Muscle layer of duodenum (tissue), 2 donors: ENCODE results near the gene CD7.

Experiments
- H3K27ac ChIP-seq: one replicate; pipeline ENCODE4 v1.7.0; 2013; ENCODE audit warnings: mild to moderate bottlenecking, low read length
- H3K27me3 ChIP-seq: one replicate; pipeline ENCODE4 v1.7.0; 2013; ENCODE audit warnings: low read depth, mild to moderate bottlenecking, control low read depth, low read length
- H3K36me3 ChIP-seq, 2 donors: one replicate each; pipeline ENCODE4 v1.7.0; 2013; ENCODE audit warnings: low read length in 2 of 2, control low read depth in 1 of 2, mild to moderate bottlenecking in 1 of 2; ENCODE audit not compliant: insufficient read depth in 2 of 2, control insufficient read depth in 1 of 2
- H3K4me1 ChIP-seq, 2 donors: one replicate each; pipeline ENCODE4 v1.7.0; 2013; ENCODE audit warnings: low read length in 2 of 2, mild to moderate bottlenecking in 2 of 2, control low read depth in 1 of 2, moderate library complexity in 1 of 2; ENCODE audit not compliant: insufficient read depth in 2 of 2, control insufficient read depth in 1 of 2
- H3K4me3 ChIP-seq, 2 donors: one replicate each; pipeline ENCODE4 v1.7.0; 2013; ENCODE audit warnings: low read length in 2 of 2, low read depth in 1 of 2, mild to moderate bottlenecking in 1 of 2
- H3K9me3 ChIP-seq, 2 donors: one replicate each; pipeline ENCODE4 v1.7.0; 2013; ENCODE audit warnings: low read length in 2 of 2, control low read depth in 1 of 2, mild to moderate bottlenecking in 1 of 2; ENCODE audit not compliant: control insufficient read depth in 1 of 2
- donor health status: healthy.

Gene CD7

DNA sequence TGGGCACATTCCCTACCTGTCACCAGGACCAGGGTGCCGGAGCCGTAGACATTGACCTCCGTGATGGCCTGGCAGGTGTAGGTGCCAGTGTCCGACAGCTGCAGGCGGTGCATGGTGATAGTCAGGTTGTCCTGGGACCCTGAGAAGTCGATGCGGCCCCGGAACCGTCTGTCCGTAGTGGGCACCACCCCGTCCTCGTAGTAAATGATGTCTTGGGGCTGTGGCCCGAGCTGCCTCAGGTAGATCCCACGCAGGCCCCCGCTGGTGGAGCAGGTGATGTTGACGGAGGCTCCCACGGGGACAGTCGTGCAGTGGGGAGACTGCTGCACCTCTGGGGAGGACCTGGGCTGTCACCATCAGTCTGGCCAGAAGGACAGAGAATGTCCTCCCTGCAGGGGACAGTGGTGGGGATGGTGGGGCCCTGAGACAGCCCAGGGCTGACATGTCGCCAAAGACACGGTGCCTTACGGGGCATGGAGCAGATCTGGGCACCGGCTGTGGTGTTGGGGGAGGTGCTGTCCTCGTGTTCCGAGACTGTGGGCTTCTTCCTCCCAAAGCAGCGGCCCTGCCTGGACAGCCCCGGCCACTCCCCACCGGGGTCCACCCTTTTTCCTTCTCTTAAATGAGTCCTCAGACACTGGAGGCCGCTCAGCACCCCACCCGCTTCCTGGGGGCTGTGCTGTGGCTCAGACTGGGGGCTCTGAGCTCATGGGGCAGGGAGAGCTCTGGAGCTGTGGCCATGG, 586 bp downstream of the CD7 start:
- Histone ChIP-seq H3K4me1 (peaks cover 0 to 20% of the 10 kb centered on the region in 2 donors), H3K4me3 (no peak overlapping the region), H3K27ac (no peak overlapping the region), H3K36me3 (no peaks in the 10 kb centered on the region), H3K9me3 (no peaks in the 10 kb centered on the region), H3K27me3 (peaks cover 14% of the 10 kb centered on the region)

DNA sequence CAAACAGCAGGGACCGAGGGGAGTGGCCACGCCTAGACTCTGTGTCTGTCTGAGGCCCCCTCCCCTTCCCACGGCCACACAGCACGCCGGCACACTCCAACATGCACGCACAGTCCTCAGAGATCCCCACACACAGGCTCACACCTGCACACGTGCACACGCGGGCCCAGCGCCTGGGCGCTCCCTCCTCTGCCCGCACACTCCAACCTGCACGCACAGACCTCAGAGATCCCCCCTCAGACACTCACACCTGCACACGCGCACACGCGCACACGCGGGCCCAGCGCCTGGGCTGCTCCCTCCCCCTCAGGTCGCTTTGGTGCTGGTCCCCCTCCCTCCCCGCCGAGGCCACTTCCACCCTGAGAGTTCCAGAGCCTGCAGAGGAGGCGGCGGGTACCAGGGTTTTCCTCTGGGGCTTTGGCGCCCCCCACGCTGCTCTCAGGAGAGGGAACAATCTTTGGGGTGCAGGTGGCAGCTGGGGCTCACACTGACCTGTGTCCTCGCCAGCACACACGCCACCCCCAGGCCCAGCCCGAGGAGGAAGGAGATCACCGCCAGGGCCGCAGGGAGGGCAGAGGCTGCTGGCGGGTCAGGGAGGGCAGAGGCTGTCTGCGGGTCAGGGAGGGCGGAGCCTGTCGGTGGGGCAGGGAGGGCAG, 1.6 kb downstream of the CD7 start:
- H3K27me3 ChIP-seq, result peaks cover 14% of the 10 kb centered on the region
- H3K27ac ChIP-seq, result no peak overlapping the region
- peaks cover 0 to 11% of the 10 kb centered on the region in 2 donors for H3K4me1 ChIP-seq
- H3K9me3 ChIP-seq, result no peaks in the 10 kb centered on the region
- H3K36me3 ChIP-seq, result no peaks in the 10 kb centered on the region
- peak overlapping the region in 1 of 2 donors; percentile 32 for H3K4me3 ChIP-seq

DNA sequence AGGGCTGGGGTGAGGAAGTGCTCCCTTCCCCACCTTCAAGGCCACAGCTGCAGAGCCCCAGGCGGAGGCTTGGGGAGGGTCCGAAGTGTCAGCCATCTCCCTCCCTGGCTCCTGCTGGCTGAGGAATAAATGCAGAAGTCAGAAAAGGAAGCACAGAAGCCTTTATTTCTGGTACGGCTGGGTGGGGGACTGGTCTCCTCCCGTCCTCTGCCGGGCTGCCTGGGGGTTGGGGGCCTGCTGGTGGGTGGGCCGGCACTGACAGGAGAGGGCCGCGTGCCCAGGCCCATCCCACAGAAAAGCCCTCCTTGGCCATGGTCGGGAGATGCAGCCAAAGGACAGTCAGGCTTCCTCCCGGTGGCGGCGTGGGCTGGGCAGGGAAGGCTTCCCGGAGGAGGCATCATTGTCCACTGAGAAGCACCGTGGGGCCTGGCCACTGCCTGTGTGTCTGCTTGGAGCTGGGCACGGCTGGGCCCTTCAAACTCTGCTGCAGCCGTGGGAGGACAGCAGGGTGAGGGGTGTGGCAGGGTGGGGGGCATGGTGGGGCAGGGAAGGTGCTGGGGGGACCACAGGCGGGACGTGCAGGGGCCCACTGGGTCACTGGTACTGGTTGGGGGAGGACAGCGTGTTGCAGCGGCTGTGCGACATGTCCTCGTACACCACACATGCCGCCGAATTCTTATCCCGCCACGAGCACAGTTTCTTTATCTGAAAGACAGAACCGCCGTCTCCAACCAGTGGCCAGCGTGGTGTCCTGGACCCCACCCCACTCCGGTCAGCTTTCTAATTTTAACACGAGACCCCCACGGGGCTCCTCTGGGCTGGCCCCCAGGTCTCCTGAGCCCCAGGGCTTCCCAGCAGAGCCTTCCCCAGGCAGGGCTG, 2.4 kb downstream of the CD7 start:
- H3K4me3 ChIP-seq, result no peak overlapping the region

DNA sequence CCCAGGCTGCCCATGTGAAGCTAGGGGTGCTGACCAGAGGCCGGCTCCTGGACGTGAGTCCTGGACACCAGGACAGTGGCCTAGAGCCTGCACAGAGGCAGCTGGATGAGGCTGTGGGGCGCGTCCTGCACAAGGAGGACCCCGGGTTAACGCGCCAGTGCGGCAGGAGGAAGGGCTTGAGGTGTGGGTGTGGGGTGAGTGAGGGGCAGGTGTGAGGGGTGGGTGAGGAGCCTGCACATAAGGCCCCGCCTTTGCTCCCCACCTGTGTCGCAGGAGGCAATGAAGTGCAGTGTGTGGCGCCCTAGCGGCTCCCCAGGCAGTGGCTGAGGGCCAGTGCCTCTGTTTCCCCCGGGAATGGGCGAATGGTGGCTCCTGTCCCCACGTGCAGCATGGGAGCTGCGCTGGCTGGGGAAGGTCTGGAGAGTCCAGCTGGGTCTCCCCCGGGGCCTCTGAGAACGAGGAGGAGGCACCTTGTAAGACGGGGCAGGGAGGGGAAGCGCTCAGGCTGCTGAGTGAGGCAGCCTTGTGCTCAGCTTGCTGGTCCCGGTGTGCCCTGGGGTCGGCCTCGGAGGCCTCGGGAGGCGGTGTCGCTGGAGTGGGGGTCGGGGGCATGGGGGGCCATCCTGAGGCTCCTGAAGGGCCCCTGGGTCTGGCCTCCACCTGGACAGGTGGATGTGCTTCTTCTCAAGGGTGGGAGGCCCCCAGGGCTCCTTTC, 3.2 kb downstream of the CD7 start:
- peaks cover 14% of the 10 kb centered on the region for H3K27me3 ChIP-seq
- no peak overlapping the region for H3K27ac ChIP-seq

More for the DNA sequence above, 2.4 kb downstream of the CD7 start:
- H3K4me1 ChIP-seq, result peaks cover 0 to 11% of the 10 kb centered on the region in 2 donors
- no peaks in the 10 kb centered on the region for H3K36me3 ChIP-seq
- H3K9me3 ChIP-seq, result no peaks in the 10 kb centered on the region
- peaks cover 14% of the 10 kb centered on the region for H3K27me3 ChIP-seq
- H3K27ac ChIP-seq, result no peak overlapping the region

DNA sequence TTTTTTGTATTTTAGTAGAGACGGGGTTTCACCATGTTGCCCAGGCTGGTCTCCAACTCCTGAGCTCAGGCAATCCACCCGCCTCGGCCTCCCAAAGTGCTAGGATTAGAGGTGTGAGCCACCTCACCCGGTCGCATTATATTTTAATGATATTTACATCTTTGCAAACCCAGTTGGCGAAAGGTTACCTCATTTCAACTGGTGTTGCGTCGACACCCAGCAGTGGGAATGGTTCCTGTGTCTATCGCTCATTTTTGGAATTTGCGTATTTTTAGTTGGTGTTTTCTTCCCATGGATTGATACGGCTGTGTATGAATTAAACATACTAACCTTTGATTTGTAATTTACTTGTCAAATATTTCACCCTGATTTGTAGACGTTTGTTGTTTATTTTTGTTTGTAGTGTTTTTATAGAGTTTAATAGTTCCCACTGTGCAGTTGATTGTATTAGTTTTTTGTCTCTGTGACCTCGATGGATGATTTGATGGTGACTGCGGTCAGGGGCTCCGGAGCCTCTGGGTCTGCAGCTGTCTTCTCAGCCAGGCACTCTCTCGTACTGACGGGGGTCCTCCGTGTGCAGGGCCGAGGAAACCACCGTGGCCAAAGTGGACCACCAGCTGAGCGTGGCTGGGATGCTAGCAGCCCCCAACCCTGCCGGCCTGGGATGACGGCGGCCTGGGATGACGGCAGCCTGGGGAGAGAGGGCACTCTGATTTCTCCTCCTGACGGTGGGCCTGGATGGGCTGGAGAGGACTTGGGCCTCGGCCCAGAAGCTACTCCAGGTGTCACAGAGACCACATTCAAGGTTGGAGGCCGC, 4.0 kb downstream of the CD7 start:
- Histone ChIP-seq H3K27me3 (peaks cover 14% of the 10 kb centered on the region), H3K4me1 (peaks cover 0 to 11% of the 10 kb centered on the region in 2 donors), H3K9me3 (no peaks in the 10 kb centered on the region), H3K4me3 (no peak overlapping the region), H3K27ac (no peak overlapping the region), H3K36me3 (no peaks in the 10 kb centered on the region)

More for the DNA sequence above, 3.2 kb downstream of the CD7 start:
- Histone ChIP-seq H3K9me3 (no peaks in the 10 kb centered on the region), H3K4me3 (no peak overlapping the region), H3K4me1 (peaks cover 0 to 11% of the 10 kb centered on the region in 2 donors), H3K36me3 (no peaks in the 10 kb centered on the region)

DNA sequence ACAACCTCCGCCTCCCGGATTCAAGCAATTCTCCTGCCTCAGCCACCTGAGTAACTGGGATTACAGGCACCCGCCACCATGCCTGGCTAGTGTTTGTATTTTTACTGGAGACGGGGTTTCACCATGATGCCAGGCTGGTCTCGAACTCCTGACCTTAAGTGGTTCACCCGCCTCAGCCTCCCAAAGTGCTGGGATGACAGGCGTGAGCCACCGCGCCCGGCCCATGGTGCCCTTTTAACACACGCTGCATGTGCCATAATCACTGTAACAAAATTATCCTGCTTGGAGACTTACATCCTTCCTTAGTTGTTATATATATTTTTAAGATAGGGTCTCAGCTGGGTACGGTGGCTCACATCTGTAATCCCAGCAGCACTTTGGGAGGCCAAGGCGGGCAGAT, 5.4 kb downstream of the CD7 start:
- H3K4me1 ChIP-seq, result peaks cover 0 to 11% of the 10 kb centered on the region in 2 donors
- H3K4me3 ChIP-seq, result no peak overlapping the region
- no peaks in the 10 kb centered on the region for H3K36me3 ChIP-seq
- peaks cover 14% of the 10 kb centered on the region for H3K27me3 ChIP-seq
- H3K27ac ChIP-seq, result no peak overlapping the region
- H3K9me3 ChIP-seq, result no peaks in the 10 kb centered on the region

DNA sequence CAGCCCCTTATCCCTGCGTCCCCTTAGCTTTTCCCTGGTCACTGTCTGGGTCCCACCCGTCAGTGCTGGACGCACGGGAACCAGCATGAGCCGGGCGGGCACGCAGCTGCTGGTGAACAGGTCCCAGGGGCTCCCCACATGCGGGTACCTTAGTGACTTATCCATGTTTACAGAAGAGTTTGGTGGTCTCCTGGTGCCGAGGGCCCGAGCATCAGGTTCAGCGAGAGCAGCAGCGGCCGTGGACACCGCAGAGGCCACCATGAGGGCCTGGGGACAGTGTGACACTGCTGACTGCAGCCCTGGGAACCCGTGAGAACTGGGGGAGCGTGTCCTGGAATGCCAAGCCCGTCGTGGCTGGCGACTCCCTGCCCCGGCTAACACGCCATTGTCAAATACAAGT, 6.5 kb downstream of the CD7 start:
- Histone ChIP-seq H3K9me3 (no peaks in the 10 kb centered on the region), H3K4me1 (peaks cover 0 to 6% of the 10 kb centered on the region in 2 donors), H3K27ac (no peak overlapping the region), H3K36me3 (no peaks in the 10 kb centered on the region), H3K4me3 (no peak overlapping the region), H3K27me3 (peaks cover 7% of the 10 kb centered on the region)

DNA sequence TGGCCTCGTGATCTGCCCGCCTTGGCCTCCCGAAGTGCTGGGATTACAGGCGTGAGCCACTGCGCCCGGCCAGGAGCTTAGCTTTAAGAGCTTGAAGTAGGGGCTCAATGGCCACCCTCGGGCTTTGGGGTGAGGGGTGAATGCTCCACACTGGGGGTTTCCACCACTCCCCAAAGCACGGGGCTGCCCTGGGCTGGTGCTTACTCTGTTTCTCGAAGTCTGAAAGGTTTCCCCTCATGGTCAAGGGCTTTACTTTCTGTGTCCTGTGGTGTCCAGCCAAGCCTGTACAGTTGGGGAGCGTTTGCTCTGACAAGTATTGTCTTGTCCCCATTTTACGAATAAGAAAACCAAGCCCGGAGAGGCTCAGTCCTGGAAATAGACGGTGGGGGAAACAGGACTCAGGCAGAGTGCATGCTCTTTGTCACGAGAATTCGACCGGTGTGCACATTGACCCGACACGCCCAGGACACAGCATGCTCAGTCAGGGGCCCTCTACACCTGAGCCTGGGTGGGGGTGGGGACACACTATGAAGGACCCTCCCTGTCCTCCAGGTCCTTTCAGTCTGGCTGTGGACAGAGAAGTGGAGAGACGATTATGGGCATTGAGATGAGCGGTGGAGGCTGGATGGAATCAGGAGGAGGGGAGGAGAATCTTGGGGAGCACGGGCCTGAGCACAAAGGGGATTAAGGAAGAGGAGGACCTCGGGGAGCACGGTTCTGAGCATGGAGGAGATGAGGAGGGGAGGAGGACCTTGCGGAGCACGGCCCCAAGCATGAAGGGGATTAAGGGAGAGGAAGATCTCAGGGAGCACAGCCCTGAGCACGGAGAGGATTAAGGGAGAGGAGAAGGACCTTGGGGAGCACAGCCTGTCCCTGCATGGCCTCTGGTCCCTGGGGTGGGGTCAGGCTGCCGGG, 7.5 kb downstream of the CD7 start:
- Histone ChIP-seq H3K4me3 (no peak overlapping the region), H3K27me3 (no peaks in the 10 kb centered on the region)

DNA sequence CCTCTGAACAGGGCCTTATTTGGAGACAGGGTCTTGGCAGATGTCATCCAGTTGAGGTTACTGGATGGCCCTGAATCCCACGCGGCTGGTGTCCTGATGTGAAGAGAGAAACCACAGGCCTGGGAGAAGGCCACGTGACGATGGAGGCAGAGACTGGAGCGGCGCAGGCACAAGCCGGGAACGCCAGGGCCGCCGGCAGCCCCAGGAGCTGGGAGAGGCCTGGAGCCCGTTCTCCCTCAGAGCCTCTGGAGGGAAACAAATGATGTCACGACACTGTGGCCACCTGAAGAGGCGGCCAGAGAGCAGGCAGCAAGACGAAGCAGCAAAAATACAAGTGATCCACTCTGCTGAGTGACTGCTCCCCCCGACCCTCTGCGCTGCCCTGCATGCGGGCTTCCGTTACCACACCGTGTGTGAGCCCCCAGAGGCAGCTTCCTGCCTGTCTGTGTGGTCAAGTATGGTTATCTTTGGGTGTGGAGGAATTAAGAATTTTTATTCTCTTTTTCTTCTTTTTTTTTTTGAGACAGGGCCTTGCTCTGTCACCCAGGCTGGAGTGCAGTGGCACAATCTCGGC, 11.6 kb downstream of the CD7 start:
- no peaks in the 10 kb centered on the region for H3K9me3 ChIP-seq
- no peaks in the 10 kb centered on the region for H3K27me3 ChIP-seq
- H3K4me1 ChIP-seq, result no peaks in the 10 kb centered on the region
- no peak overlapping the region for H3K27ac ChIP-seq
- no peak overlapping the region for H3K4me3 ChIP-seq
- no peaks in the 10 kb centered on the region for H3K36me3 ChIP-seq

More for the DNA sequence above, 7.5 kb downstream of the CD7 start:
- H3K36me3 ChIP-seq, result no peaks in the 10 kb centered on the region
- no peak overlapping the region for H3K27ac ChIP-seq
- no peaks in the 10 kb centered on the region for H3K9me3 ChIP-seq
- no peaks in the 10 kb centered on the region for H3K4me1 ChIP-seq
